Vagina (tissue), 2 donors: ENCODE results near the gene PER2. TPM values are rescaled to one million over a fixed set of nuclear protein-coding genes. Genes with fewer than 3 reads are reported as not detected.

Experiments used
- DNase-seq, 2 donors: peaks; one replicate each; pipeline ENCODE4 v3.0.0-alpha.2; 2017; ENCODE audit errors: extremely low spot score in 2 of 2
- H3K27ac ChIP-seq: fragments of 200-600 bp; sonication (generic); one replicate; pipeline ENCODE4 v1.5.1; 2019
- H3K27me3 ChIP-seq: fragments of 200-600 bp; sonication (generic); one replicate; pipeline ENCODE4 v1.5.1; 2019
- H3K36me3 ChIP-seq, 2 donors: fragments of 200-600 bp; sonication (generic); one replicate each; pipeline ENCODE4 v1.5.1; 2017 to 2019
- H3K4me1 ChIP-seq: fragments of 200-600 bp; sonication (generic); one replicate; pipeline ENCODE4 v1.5.1; 2019
- H3K4me3 ChIP-seq, 2 donors: fragments of 200-600 bp; sonication (generic); 1 replicate in 1 of 2; 2 replicates in 1 of 2; pipeline ENCODE4 v1.5.1; 2016 to 2019
- H3K9me3 ChIP-seq: fragments of 200-600 bp; sonication (generic); one replicate; pipeline ENCODE4 v1.5.1; 2019
- CTCF ChIP-seq, 3 experiments: fragments of 450-650 bp in 2 of 3; fragments of 200-600 bp in 1 of 3; sonication (generic) in 1 of 3; IDR thresholded peaks; one replicate each; pipeline ENCODE4 v1.5.1; 2017 to 2019; ENCODE audit warnings: antibody characterized with exemption in 3 of 3, mild to moderate bottlenecking in 2 of 3, moderate library complexity in 2 of 3
- POLR2A ChIP-seq, 2 donors: fragments of 450-650 bp; IDR thresholded peaks; one replicate each; pipeline ENCODE4 v1.6.1; 2017; ENCODE audit warnings: antibody characterized with exemption in 2 of 2, mild to moderate bottlenecking in 2 of 2, moderate library complexity in 2 of 2
- POLR2AphosphoS5 ChIP-seq, 2 donors: sonication (generic); formaldehyde crosslinking; IDR thresholded peaks; one replicate each; pipeline ENCODE4 v1.9.0; 2017; ENCODE audit warnings: antibody characterized with exemption in 2 of 2, mild to moderate bottlenecking in 2 of 2, low read depth in 1 of 2; ENCODE audit not compliant: insufficient read depth in 1 of 2
- intact Hi-C: fragments of 100-400 bp; cut with DNase I; formaldehyde crosslinking; loops from one replicate; pipeline ENCODE4 v1.15.1; 2023
- total RNA-seq: library from RNA; depleted of rRNA; stranded (reverse); fragments of >200 nt; gene quantifications from one replicate; pipeline ENCODE4 v1.2.3, GENCODE V29; 2016

PER2 gene
- total RNA-seq, 1 donor from 2014 or later, result 21.1 TPM

GRCh38 chr2:238302751-238303150 is 14.3 kb upstream of the PER2 start:
- Histone ChIP-seq H3K4me1 (peaks cover 13% of the 10 kb centered on the region), H3K4me3 (no peak overlapping the region), H3K9me3 (no peaks in the 10 kb centered on the region), H3K36me3 (no peaks in the 10 kb centered on the region), H3K27ac (no peak overlapping the region), H3K27me3 (no peaks in the 10 kb centered on the region)
- DNase-seq, result no peak
- TF ChIP-seq POLR2A (IDR thresholded peaks at IDR 0.05) (no peak), CTCF (IDR thresholded peaks at IDR 0.05) (no peak), POLR2AphosphoS5 (IDR thresholded peaks at IDR 0.05; ENCODE audit: insufficient read depth in 1 of 2, low read depth in 1 of 2) (no peak)
- intact Hi-C loops, result no loop called here

GRCh38 chr2:238302087-238302486 is 13.7 kb upstream of the PER2 start:
- H3K36me3 ChIP-seq, result no peaks in the 10 kb centered on the region
- TF ChIP-seq POLR2AphosphoS5 (IDR thresholded peaks at IDR 0.05; ENCODE audit: insufficient read depth in 1 of 2, low read depth in 1 of 2), result no peak
- no peak for TF ChIP-seq CTCF (IDR thresholded peaks at IDR 0.05)
- no peak for TF ChIP-seq POLR2A (IDR thresholded peaks at IDR 0.05)
- H3K27me3 ChIP-seq, result no peaks in the 10 kb centered on the region
- no peak for DNase-seq
- no peak overlapping the region for H3K27ac ChIP-seq
- intact Hi-C loops, result no loop called here
- no peaks in the 10 kb centered on the region for H3K9me3 ChIP-seq
- no peak overlapping the region for H3K4me3 ChIP-seq
- peaks cover 13% of the 10 kb centered on the region for H3K4me1 ChIP-seq

- H3K36me3 ChIP-seq, result no peaks in the 10 kb centered on the region
- intact Hi-C loops, result no loop called here
- no peaks in the 10 kb centered on the region for H3K27me3 ChIP-seq
- H3K4me1 ChIP-seq, result peaks cover 13% of the 10 kb centered on the region
- H3K4me3 ChIP-seq, result no peak overlapping the region
- no peak overlapping the region for H3K27ac ChIP-seq
- no peaks in the 10 kb centered on the region for H3K9me3 ChIP-seq
- TF ChIP-seq CTCF (IDR thresholded peaks at IDR 0.05) (no peak), POLR2A (IDR thresholded peaks at IDR 0.05) (no peak), POLR2AphosphoS5 (IDR thresholded peaks at IDR 0.05; ENCODE audit: insufficient read depth in 1 of 2, low read depth in 1 of 2) (no peak)
- DNase-seq, result no peak
Observed at GRCh38 chr2:238299803-238300202, 11.4 kb upstream of the PER2 start.

- Histone ChIP-seq H3K27me3 (no peaks in the 10 kb centered on the region), H3K4me3 (no peak overlapping the region), H3K36me3 (no peaks in the 10 kb centered on the region), H3K27ac (no peak overlapping the region), H3K9me3 (no peaks in the 10 kb centered on the region), H3K4me1 (peaks cover 13% of the 10 kb centered on the region)
- DNase-seq, result no peak
- TF ChIP-seq POLR2AphosphoS5 (IDR thresholded peaks at IDR 0.05; ENCODE audit: insufficient read depth in 1 of 2, low read depth in 1 of 2) (no peak), CTCF (IDR thresholded peaks at IDR 0.05) (no peak), POLR2A (IDR thresholded peaks at IDR 0.05) (no peak)
- intact Hi-C loops, result no loop called here
Observed at GRCh38 chr2:238296638-238297457, 8.4 kb upstream of the PER2 start.
